ENCODE data around the gene SLC7A14. TPM values are rescaled to one million over a fixed set of nuclear protein-coding genes. Genes with fewer than 3 reads are reported as not detected.

Gene SLC7A14
- total RNA-seq, 2 donors from 2014 or later = 0.26 TPM; not detected in 1

GRCh38 chr3:170523248-170523647 is 62.6 kb downstream of the SLC7A14 start:
- TF ChIP-seq POLR2A (IDR thresholded peaks at IDR 0.05) (no peak), CTCF (IDR thresholded peaks at IDR 0.05) (no peak)

GRCh38 chr3:170522201-170522600 is 63.7 kb downstream of the SLC7A14 start:
- ATAC-seq (no peak), DNase-seq (no peak)
- Histone ChIP-seq H3K27me3 (no peaks in the 10 kb centered on the region), H3K4me3 (no peak overlapping the region), H3K27ac (no peak overlapping the region), H3K9me3 (no peaks in the 10 kb centered on the region), H3K36me3 (replicated peaks in 1 of 2; ENCODE audit: insufficient read depth in 1 of 2, low read depth in 2 of 2) (no peaks in the 10 kb centered on the region), H3K4me1 (no peaks in the 10 kb centered on the region)
- TF ChIP-seq CTCF (IDR thresholded peaks at IDR 0.05) (no peak), POLR2A (IDR thresholded peaks at IDR 0.05) (no peak)
- WGBS, 2 donors = 48 to 50% methylated on average over 2 of the region's 2 CpGs
- intact Hi-C loops (cut with DNase I) = no loop called here

More at GRCh38 chr3:170523248-170523647, 62.6 kb downstream of the SLC7A14 start:
- Histone ChIP-seq H3K36me3 (replicated peaks in 1 of 2; ENCODE audit: insufficient read depth in 1 of 2, low read depth in 2 of 2) (no peaks in the 10 kb centered on the region), H3K4me1 (no peaks in the 10 kb centered on the region), H3K27ac (no peak overlapping the region), H3K27me3 (no peaks in the 10 kb centered on the region), H3K9me3 (no peaks in the 10 kb centered on the region), H3K4me3 (no peak overlapping the region)
- DNase-seq (no peak), ATAC-seq (no peak)
- WGBS, 2 donors = 61 to 67% methylated on average over 2 of the region's 2 CpGs
- intact Hi-C loops (cut with DNase I) = no loop called here

GRCh38 chr3:170520996-170521395 is 64.9 kb downstream of the SLC7A14 start:
- H3K27me3 ChIP-seq = no peaks in the 10 kb centered on the region

GRCh38 chr3:170517242-170517945 is 68.5 kb downstream of the SLC7A14 start:
- Histone ChIP-seq H3K4me3 (no peak overlapping the region), H3K27ac (no peak overlapping the region), H3K4me1 (no peaks in the 10 kb centered on the region), H3K27me3 (no peaks in the 10 kb centered on the region), H3K36me3 (replicated peaks in 1 of 2; ENCODE audit: insufficient read depth in 1 of 2, low read depth in 2 of 2) (no peaks in the 10 kb centered on the region), H3K9me3 (no peaks in the 10 kb centered on the region)
- 48 to 51% methylated on average over 3 of the region's 3 CpGs for WGBS, 2 donors
- intact Hi-C loops (cut with DNase I) = no loop called here
- TF ChIP-seq POLR2A (IDR thresholded peaks at IDR 0.05) = no peak
- no peak for TF ChIP-seq CTCF (IDR thresholded peaks at IDR 0.05)
- ATAC-seq (no peak), DNase-seq (no peak)

More at GRCh38 chr3:170520996-170521395, 64.9 kb downstream of the SLC7A14 start:
- ATAC-seq (no peak), DNase-seq (no peak)
- intact Hi-C loops (cut with DNase I) = no loop called here
- Histone ChIP-seq H3K4me3 (no peak overlapping the region), H3K4me1 (no peaks in the 10 kb centered on the region), H3K36me3 (replicated peaks in 1 of 2; ENCODE audit: insufficient read depth in 1 of 2, low read depth in 2 of 2) (no peaks in the 10 kb centered on the region), H3K9me3 (no peaks in the 10 kb centered on the region), H3K27ac (no peak overlapping the region)
- 46 to 48% methylated on average over 2 of the region's 2 CpGs for WGBS, 2 donors
- TF ChIP-seq CTCF (IDR thresholded peaks at IDR 0.05) = no peak
- no peak for TF ChIP-seq POLR2A (IDR thresholded peaks at IDR 0.05)

- 54 to 59% methylated on average over 2 of the region's 2 CpGs for WGBS, 2 donors
- Histone ChIP-seq H3K4me3 (no peak overlapping the region), H3K4me1 (no peaks in the 10 kb centered on the region), H3K27ac (no peak overlapping the region), H3K36me3 (replicated peaks in 1 of 2; ENCODE audit: insufficient read depth in 1 of 2, low read depth in 2 of 2) (no peaks in the 10 kb centered on the region), H3K27me3 (no peaks in the 10 kb centered on the region), H3K9me3 (no peaks in the 10 kb centered on the region)
- TF ChIP-seq POLR2A (IDR thresholded peaks at IDR 0.05) (no peak), CTCF (IDR thresholded peaks at IDR 0.05) (no peak)
- intact Hi-C loops (cut with DNase I) = no loop called here
- DNase-seq (no peak), ATAC-seq (no peak)
These were observed 72.2 kb downstream of the SLC7A14 start for GRCh38 chr3:170513642-170514041.
